Neural crest cell (in vitro differentiated cells): ENCODE measurements around the gene MRGPRG. TPM values are rescaled to one million over a fixed set of nuclear protein-coding genes. Genes with fewer than 3 reads are reported as not detected.

Experiments
- DNase-seq: peaks from one replicate; pipeline ENCODE4 v3.0.0; 2021; ENCODE audit warnings: low read depth, mixed read lengths, low spot score
- H3K27ac Mint-ChIP-seq: one replicate; pipeline ENCODE4 v1.8.0; 2021; ENCODE audit warnings: mild to moderate bottlenecking, mixed read lengths; ENCODE audit not compliant: unreplicated experiment
- H3K27me3 Mint-ChIP-seq: 2 replicates; pipeline ENCODE4 v1.8.0; 2021; ENCODE audit warnings: low read depth, mild to moderate bottlenecking, mixed read lengths
- H3K36me3 Mint-ChIP-seq: 2 replicates; pipeline ENCODE4 v1.8.0; 2021; ENCODE audit warnings: low read depth, mild to moderate bottlenecking, mixed read lengths
- H3K4me1 Mint-ChIP-seq: 2 replicates; pipeline ENCODE4 v1.8.0; 2021; ENCODE audit warnings: mixed read lengths
- H3K4me3 Mint-ChIP-seq: one replicate; pipeline ENCODE4 v1.8.0; 2021; ENCODE audit warnings: mild to moderate bottlenecking, mixed read lengths
- H3K9me3 Mint-ChIP-seq: 2 replicates; pipeline ENCODE4 v1.8.0; 2021; ENCODE audit warnings: mixed read lengths
- total RNA-seq: library from RNA; stranded (reverse); gene quantifications from 2 replicates; pipeline ENCODE4 v1.2.1, GENCODE V29; 2021
- TF ChIP-seq, protein P1 (sequence below): fragments of 200-600 bp; sonication (generic); conservative IDR thresholded peaks from 2 replicates; pipeline ENCODE4 v1.5.0; 2021; ENCODE audit warnings: antibody characterized with exemption, mild to moderate bottlenecking

The MRGPRG gene
- total RNA-seq, 1 donor from 2014 or later = not detected

GRCh38 chr11:3191586-3192324 is 26.9 kb downstream of the MRGPRG start:
- H3K27ac Mint-ChIP-seq = no peak overlapping the region
- H3K27me3 Mint-ChIP-seq = peaks cover 3% of the 10 kb centered on the region
- no peaks in the 10 kb centered on the region for H3K36me3 Mint-ChIP-seq
- peaks cover 7% of the 10 kb centered on the region for H3K4me1 Mint-ChIP-seq
- no peaks in the 10 kb centered on the region for H3K9me3 Mint-ChIP-seq
- DNase-seq = no peak
- no peak overlapping the region for H3K4me3 Mint-ChIP-seq
- TF ChIP-seq, protein P1, sequence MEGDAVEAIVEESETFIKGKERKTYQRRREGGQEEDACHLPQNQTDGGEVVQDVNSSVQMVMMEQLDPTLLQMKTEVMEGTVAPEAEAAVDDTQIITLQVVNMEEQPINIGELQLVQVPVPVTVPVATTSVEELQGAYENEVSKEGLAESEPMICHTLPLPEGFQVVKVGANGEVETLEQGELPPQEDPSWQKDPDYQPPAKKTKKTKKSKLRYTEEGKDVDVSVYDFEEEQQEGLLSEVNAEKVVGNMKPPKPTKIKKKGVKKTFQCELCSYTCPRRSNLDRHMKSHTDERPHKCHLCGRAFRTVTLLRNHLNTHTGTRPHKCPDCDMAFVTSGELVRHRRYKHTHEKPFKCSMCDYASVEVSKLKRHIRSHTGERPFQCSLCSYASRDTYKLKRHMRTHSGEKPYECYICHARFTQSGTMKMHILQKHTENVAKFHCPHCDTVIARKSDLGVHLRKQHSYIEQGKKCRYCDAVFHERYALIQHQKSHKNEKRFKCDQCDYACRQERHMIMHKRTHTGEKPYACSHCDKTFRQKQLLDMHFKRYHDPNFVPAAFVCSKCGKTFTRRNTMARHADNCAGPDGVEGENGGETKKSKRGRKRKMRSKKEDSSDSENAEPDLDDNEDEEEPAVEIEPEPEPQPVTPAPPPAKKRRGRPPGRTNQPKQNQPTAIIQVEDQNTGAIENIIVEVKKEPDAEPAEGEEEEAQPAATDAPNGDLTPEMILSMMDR = no peak

- Mint-ChIP-seq H3K9me3 (no peaks in the 10 kb centered on the region), H3K27ac (no peak overlapping the region), H3K4me1 (peaks cover 7% of the 10 kb centered on the region), H3K4me3 (no peak overlapping the region), H3K27me3 (peaks cover 3% of the 10 kb centered on the region), H3K36me3 (no peaks in the 10 kb centered on the region)
- DNase-seq = no peak
- TF ChIP-seq, protein P1 = no peak
These were observed 28.0 kb downstream of the MRGPRG start for GRCh38 chr11:3190600-3190999.

- Mint-ChIP-seq H3K4me1 (peaks cover 7% of the 10 kb centered on the region), H3K27me3 (peaks cover 3% of the 10 kb centered on the region), H3K4me3 (no peak overlapping the region), H3K36me3 (no peaks in the 10 kb centered on the region), H3K9me3 (no peaks in the 10 kb centered on the region), H3K27ac (no peak overlapping the region)
- TF ChIP-seq, protein P1 = no peak
- DNase-seq = no peak
These were observed 28.6 kb downstream of the MRGPRG start for GRCh38 chr11:3189886-3190583.

GRCh38 chr11:3189196-3189843 is 29.3 kb downstream of the MRGPRG start:
- TF ChIP-seq, protein P1 = no peak
- Mint-ChIP-seq H3K9me3 (no peaks in the 10 kb centered on the region), H3K27ac (no peak overlapping the region), H3K4me3 (no peak overlapping the region), H3K27me3 (peaks cover 3% of the 10 kb centered on the region), H3K36me3 (no peaks in the 10 kb centered on the region), H3K4me1 (peaks cover 7% of the 10 kb centered on the region)
- no peak for DNase-seq

- Mint-ChIP-seq H3K4me3 (no peak overlapping the region), H3K27ac (no peak overlapping the region), H3K9me3 (no peaks in the 10 kb centered on the region), H3K4me1 (peaks cover 7% of the 10 kb centered on the region), H3K36me3 (no peaks in the 10 kb centered on the region), H3K27me3 (peaks cover 3% of the 10 kb centered on the region)
- TF ChIP-seq, protein P1 = no peak
- no peak for DNase-seq
These were observed 30.0 kb downstream of the MRGPRG start for GRCh38 chr11:3188496-3189195.
